NCI-H82 treated with DMSO at 0.1 percent for 48 hours (cell line): ENCODE data around the gene RAD51C.
"Not testable (repeated sequence)": the region's sequence is repeated elsewhere in the genome, so short reads cannot be mapped to it uniquely, and the experiment has no call there.

Source experiments
- DNase-seq: peaks from one replicate; lab custom pipeline; 2025; ENCODE audit not compliant: unreplicated experiment; lab: John Stamatoyannopoulos, UW

The RAD51C gene

DNA sequence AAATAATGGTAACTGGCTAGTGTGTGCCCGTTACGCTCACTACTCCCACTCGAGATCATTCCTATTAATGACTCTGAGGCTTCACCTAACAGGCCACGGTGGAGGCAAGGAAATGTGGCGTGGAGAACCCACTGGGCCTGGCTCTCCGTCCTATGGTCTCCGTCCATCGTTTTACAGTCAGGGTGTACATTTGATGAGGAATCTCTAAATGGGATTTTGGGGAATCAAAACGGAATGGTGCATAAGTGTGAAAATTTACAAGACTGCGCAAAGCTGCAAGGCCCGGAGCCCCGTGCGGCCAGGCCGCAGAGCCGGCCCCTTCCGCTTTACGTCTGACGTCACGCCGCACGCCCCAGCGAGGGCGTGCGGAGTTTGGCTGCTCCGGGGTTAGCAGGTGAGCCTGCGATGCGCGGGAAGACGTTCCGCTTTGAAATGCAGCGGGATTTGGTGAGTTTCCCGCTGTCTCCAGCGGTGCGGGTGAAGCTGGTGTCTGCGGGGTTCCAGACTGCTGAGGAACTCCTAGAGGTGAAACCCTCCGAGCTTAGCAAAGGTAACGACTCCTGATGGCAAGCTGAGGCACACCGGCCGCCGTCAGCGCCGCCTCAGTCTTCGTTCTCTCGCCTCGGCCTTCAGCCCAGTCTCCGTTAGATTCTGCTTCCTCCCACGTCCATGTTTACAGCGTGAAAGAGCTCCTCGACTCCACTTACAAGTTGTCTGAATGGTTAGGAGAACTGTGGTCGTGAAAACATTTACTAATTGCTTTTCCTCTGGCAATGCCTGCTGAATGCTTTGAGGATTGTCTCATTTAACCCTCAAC is at the start of gene RAD51C:
RAD51C (plus strand) TSS at position 364 of the 817 bp plus-strand sequence; CDS start at position 406, 42 bp downstream.
- DNase-seq: peak; percentile 45

DNA sequence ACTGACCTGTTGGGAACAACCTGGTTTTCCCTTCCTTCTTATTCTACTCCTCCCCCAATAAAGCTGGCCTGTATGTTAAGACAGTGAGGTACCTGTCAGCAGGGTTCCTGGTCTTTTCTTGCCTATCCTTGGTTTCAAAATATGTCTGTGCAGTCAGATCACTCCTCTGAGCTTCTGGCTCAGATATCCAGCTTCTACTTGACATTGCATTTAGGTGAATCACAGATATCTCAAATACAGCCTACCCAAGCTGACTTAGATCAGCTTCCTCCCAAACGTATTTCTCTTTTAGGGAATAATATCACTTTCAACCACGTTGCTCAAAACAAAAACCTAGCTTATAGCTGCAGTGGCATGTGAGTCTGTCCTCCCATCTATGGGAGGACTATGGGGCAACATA is 49.3 kb upstream of the RAD51C start:
- no peak for DNase-seq

DNA sequence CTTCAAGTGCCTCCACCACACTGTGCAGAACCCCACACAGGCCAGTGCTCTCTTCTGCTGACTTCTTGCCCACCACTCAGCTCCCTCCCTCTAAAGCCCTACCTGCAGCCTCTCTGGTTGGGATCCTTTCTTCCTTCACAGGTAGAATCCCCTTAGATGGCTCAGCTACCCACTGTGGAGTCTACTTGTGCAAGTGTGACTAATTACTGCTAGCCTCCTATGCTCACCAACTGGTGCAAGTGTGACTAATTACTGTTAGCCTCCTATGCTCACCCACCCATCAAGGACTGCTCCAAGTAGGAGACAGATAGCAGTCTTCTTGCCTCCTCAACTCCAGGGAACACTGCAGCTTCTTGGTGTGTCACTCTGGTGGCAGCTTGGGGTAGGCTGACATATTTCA is 44.2 kb upstream of the RAD51C start:
- no peak for DNase-seq

DNA sequence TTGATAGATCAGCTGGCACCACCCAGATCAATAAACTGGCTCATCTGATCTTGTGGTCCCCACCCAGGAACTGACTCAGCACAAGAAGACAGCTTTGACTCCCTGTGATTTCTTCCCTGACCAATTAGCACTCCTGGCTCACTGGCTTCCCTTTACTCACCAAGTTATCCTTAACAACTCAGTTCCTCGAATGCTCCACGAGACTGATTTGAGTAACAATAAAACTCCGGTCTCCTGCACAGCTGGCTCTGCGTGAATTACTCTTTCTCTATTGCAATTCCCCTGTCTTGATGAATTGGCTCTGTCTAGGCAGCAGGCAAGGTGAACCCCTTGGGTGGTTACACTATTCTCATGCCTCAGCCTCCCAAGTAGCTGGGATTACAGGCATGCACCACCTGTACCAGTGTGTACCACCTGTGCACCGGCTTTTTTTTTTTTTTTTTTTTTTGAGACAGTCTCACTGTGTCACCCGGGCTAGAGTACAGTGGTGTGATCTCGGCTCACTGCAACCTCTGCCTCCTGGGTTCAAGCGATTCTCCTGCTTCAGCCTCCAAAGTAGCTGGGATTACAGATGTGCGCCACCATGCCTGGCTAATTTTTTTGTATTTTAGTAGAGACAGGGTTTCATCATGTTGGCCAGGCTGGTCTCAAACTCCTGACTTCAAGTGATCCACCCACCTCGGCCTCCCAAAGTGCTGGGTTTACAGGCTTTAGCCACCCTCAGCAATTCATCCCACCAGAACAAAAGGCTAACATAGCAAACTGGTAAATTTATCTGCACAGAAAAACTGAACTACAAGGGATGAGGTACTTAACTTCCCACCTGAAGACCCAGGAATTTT is 34.2 kb upstream of the RAD51C start:
- not testable (repeated sequence) for DNase-seq

DNA sequence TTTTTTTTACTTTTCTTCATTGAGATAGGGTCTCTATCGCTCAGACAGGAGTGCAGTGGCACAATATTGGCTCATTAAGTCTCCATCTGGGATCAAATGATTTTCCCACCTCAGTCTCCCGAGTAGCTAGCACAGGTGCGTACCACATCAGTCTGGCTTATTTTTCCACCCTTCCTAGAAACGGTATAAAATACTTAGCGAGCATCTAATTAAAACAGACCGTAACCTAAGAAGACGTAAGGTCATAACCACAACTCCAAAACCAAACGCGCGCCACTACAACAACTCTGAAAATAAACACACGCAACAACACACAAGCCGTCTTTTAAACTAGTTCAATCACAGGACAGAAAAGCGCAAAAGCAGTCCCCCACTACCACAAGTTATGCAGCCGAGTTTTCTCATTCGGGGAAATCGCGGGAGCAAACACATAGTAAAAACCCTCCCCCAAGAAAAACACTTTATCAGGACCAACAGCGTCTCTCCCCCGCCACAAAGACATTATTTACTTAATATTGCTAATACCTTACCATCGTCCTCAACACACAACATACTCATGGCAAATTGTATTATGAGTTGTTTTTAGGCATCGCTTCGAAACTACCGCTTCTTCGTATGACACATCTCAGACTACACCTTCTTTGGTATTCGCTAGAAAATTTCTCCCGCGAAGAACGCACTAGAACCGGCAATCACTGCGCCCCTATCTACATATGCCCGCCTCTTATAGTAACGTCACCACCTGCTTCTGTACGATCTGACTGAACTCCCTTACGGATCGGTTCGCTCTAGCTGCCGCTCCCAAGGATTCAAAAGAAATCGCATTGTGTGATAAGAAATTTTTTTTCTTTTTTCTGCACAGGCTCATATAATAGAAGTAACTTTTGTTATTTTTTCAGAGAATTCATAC is 33.3 kb upstream of the RAD51C start:
- DNase-seq: peak; percentile 99

DNA sequence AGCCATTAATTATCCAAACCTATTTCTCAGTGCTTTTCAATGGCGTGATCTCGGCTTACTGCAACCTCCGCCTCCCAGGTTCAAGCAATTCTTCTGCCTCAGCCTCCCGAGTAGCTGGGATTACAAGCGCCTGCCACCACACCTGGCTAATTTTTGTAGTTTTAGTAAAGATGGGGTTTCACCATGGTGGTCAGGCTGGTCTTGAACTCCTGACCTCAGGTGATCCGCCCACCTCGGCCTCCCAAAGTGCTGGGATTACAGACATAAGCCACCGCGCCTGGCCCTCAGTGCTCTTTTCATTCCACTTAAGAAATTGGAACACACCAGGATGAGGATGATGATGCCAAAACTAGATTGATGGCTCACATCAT is 32.7 kb upstream of the RAD51C start:
- DNase-seq: not testable (repeated sequence)

DNA sequence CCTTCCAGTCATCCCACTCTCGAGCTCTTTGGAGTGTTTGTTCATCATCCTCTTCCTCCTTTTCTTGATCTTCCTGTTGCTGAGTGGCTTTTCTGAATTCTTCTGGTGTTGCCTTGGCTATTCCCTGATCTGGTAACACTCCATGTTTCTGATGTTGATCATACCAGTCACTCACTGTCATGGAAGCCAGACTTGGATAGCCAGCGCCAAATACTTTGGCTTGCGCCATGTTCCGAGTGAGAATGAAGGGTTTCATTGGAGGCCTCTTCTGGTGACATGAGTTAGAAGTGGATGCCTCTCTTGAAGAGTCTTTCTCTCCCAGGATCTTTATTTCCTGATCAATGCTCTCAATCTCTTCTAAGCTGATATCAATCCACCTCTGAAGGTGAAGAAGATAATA is 31.8 kb upstream of the RAD51C start:
- DNase-seq: no peak

DNA sequence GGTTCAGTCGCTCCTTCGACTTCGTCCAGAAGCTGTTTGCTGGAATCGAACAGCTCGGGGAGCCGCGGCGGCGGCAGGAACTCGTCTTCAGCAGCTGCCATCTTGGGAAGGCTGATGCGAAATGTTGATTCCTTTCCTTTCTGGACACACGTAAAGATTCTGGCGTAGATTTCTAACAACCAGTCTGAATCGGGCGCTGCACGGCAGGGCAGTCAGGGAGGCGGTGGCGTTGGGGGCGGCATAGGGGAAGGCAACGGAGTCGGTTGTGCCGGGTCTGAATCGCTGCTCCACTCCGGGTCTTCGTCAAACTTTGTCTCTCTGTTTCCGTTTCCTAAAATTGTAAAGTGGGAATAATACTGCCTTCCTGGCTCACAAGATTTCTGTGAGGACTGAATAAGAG is 30.9 kb upstream of the RAD51C start:
- no peak for DNase-seq

DNA sequence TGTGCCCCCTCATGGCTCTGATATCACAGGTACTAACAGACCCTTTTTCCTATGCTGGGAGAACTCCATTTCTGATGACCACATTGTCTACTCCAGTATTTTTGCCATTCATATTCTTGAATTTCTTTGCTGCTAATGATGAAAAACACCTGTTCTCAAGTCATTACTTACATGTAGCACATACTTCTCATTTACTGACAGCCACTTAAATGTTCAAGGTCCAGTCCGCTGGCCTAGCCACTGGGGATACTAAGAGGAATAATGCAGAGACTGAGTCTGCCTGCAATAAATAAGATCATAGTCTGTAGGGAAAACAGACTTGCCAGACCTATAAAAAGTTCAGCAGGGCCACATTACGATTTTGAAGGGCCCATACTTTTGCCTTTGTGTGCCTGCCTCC is 28.1 kb upstream of the RAD51C start:
- no peak for DNase-seq

DNA sequence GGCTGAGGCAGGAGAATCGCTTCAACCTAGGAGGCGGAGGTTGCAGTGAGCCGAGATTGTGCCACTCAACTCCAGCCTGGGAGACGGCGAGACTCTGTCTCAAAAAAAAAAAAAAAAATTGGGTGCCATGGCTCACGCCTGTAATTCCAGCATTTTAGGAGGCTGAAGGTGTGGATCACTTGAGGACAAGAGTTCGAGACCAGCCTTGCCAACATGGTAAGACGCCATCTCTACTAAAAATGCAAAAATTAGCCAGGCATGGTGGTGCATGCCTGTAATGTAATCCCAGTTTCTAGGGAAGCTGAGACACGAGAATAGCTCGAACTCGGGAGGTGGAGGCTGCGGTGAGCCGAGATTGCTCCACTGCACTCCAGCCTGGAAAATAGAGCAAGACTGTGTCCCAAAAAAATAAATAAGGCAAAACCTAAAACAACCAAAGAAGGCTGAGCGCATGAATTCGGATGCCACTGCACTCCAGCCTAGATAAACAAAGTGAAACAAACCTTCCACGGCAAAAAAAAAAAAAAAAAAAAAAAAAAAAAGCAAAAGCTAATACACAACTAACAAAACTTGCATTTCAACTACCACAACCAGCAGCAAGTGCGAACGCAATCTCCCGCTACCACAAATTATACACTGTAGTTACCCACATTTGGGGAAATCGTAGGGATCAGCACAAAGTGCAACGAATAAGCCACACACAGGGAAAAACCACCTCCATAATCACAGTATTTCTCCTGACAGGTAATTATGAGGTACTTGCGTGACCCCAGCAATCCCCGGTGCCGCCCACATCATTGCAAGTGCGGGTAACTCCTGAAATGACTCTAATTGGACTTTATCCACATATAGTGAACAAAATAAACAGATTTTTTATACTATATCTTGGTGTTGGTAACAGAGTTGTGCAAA is 26.2 kb upstream of the RAD51C start:
- DNase-seq: no peak

DNA sequence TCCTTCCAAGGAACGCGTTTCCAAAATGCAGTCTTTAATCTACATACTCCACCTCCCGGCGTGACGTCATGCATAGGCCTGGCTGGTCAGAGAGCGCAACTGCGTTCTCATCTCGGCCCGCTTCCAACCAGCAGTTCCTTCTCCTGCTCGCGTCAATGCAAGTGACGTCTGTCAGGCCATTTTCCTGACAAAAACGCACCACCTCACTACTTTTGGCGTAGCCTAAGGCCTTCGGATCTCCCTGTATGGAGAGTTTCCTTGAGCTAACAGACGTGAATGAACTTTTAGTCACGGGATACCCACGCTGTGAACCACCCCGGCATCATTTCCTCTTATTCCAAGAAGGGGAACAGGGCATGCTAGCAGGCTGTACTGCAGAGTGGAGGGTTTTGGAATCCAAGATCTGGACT is 25.5 kb upstream of the RAD51C start:
- peak; percentile 13 for DNase-seq

DNA sequence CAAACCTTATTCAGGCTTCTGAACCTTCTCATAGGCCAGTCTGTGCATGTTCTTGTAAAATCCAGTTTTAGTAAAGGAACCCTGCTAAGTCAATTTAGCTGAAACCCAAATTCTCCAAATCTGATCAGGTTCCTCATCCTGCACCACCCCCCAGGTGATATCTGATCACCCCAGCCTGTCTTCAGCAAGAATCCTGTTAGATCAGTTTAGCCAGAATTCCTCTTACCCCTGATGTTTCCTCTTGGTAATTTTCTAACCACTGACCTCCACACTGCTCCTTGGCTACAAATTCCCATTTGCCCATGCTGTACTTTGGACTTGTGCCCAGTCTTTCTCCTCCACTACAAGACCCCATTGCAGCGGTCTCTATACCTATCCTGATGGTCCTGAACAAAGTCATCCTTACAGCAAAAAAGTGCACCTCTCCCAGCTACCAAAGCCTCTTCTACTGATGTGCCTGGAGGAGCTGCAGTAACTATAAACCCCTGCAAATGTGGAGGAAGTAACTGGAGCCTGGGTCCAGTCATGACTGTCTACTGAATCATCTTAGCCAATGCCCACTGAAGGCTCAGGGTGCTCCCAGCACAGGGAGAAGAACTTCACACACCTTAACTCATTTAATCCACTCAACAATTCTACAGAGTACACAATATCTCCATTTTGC is 24.3 kb upstream of the RAD51C start:
- DNase-seq: no peak

DNA sequence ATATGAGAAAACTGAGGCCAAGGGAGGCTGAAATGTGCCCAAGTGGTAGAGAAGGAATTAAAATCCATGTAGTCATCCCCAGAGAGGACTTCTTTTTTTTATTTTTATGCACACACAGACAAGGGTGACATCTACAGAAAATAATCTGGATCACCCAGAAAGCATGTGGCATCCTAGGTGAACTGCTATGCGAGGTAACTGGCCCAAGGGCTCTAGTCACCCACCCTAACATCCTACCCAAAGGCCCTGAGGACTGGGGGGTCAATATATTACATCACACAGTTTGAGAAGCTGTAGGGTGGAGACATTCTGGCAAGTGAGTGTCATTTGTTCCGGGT is 23.8 kb upstream of the RAD51C start:
- no peak for DNase-seq

DNA sequence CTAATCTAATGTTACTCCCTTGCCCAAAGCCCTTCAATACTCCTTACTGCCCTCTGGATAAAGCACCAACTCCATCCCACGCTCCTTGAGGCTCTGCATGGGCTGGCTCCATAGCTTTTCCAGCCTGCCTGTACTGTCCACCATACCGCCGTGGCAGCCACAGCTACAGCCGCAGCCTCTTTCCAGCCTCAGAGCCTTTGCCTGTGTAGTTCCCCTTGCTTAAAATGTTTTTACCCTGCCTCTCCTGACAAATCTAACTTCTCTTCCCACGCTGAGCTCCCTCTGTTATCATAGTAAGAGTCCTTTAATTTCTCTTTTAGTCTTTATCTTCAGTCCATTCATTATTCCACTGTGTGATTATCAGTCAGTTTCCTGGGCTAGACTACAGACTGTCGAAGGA is 22.5 kb upstream of the RAD51C start:
- DNase-seq: no peak

DNA sequence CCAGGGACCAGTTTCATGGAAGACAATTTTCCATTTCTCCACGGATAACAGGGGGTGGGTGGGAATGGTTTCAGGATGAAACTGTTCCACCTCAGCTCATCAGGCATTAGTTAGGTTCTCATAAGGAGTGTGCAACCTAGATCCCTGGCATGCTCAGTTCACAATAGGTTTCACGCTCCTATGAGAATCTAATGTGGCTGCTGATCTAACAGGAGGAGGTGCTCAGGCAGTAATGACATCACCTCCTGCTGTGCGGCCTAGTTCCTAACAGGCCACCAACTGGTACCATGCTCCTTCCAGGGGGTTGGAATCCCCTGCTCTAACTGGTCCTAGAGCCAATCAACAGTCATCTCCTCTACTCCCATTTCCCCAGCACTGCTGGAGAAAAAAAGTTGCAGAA is 20.4 kb upstream of the RAD51C start:
- no peak for DNase-seq

DNA sequence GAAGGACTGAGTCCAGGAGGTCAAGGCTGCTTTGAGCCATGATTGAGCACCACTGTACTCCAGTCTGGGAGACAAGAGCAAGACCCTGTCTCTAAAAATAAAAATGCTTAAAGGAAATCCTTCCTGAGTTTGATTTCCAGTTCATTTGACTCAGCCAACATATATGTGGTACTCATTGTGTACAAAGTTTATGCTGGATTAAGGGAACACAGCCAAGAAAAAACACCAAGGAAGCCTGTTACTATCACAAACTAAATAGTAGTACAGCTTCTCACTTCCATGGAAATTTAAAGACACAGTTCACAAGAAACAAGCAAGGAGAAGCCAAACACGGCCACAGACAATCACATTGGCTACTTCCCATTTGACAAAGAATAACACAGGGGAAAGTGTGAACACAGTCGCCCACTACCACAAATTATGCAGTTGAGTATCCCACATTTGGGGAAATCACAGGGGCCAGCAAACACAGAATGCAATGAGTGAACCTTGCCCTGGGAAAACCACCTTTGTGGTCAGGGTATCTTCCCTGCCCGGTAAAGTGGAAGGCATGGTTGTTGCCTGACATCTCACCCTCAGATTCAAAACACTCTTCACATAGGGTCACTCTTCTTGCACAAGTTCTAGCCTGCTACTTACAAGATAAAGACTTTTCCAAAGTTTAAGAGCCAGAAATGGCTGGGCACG is 15.1 kb upstream of the RAD51C start:
- DNase-seq: no peak

DNA sequence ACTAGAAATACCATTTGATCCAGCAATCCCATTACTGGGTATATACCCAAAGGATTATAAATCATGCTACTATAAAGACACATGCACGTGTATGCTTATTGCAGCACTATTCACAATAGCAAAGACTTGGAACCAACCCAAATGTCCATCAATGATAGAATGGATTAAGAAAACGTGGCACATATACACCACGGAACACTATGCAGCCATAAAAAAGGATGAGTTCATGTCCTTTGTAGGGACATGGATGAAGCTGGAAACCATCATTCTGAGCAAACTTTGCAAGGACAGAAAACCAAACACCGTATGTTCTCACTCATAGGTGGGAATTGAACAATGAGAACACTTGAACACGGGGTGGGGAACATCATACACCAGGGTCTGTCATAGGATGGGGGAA is 14.1 kb upstream of the RAD51C start:
- DNase-seq: not testable (repeated sequence)

DNA sequence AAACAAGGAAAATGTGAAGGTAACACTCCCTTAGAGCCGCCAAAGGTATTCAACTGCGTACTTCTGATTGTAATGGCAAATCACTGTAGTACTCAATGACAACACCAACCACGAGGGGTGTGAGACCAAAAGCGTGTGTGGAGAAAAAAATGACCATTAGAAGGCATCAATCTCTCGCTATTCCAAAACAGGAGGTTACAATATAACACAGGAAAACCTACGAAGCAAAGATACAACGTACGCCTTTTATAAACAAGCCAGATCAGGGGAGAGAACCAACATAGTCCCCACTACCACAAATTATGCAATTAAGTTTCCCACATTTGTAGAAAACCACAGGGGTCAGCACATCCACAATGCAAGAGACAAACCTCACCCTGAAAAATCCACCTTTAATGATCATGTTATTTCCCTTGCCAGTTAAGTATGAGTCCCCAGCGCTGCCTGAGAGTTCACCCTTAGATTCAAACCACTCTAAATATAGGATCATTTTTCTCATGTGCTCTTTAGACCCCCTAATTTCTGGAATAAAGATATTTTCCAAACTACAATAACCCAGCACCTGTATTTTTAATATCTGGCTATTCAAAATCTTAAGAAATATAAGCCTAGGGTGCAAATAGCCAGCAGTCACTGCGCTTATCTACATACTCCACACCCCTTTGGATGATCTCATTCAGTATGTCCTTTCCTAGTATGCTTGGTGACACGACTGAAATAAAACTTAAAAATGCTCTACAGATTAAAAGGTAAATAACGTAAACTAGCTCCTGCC is 13.0 kb upstream of the RAD51C start:
- DNase-seq: peak; percentile 98

DNA sequence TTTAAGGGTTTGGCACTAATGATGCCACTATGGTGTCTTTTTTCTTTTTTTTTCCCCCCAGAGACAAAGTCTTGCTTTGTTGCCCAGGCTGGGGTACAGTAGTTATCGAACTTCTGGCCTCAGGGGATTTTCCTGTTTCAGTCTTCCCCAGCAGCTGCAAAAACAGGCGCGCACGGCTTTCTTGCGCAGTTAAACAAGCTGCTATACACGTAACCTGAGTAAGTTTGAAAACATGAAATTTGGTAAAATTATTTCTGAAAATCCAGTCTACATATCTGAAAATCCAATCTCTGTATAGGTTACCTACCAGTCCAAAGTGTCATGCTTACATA is 12.4 kb upstream of the RAD51C start:
- DNase-seq: no peak
